HCT116 (cell line): ENCODE data around the gene SMIM10L1. TPM values are rescaled to one million over a fixed set of nuclear protein-coding genes. Genes with fewer than 3 reads are reported as not detected.

Source experiments
- ATAC-seq: fragments of 200-7000 bp; cut with Tn5 transposase; 2 replicates; pipeline ENCODE4 v1.9.1; 2020; ENCODE audit warnings: mild to moderate bottlenecking, moderate library complexity
- BruUV-seq: library from RNA; stranded (reverse); fragments of 400-500 nt; replicated peaks from 2 replicates; lab custom pipeline; 2021; lab: Mats Ljungman, UMichigan
- CTCF ChIA-PET: fragments of 300-600 bp; sonication (Branson Sonifier 250); formaldehyde crosslinking; loops from one replicate; lab custom pipeline; 2021; ENCODE audit warnings: antibody characterized with exemption; lab: Charles Lee
- POLR2A ChIA-PET: fragments of 300-600, 350-600 bp; sonication (Branson Sonifier 250); formaldehyde crosslinking; loops from one replicate; lab custom pipeline; 2021; ENCODE audit warnings: antibody characterized with exemption; lab: Charles Lee
- RAD21 ChIA-PET, 2 experiments: fragments of 300-600 bp; sonication (Branson Sonifier 250); formaldehyde crosslinking; loops; one replicate each; lab custom pipeline; 2023; ENCODE audit warnings: low total read pairs in 2 of 2; ENCODE audit not compliant: uncharacterized antibody in 2 of 2, unreplicated experiment in 2 of 2, low non-redundant PET in 1 of 2; lab: Charles Lee
- DNase-seq: peaks from one replicate; pipeline ENCODE4 v3.0.0-alpha.2; 2010; ENCODE audit warnings: low read depth, low spot score
- H2AFZ ChIP-seq: fragments of 200-600 bp; shearing (Covaris generic), sonication (generic); 2 replicates; pipeline ENCODE4 v1.6.1; 2017; ENCODE audit warnings: low read depth, mixed run types, mixed read lengths, antibody characterized with exemption, low read length; ENCODE audit not compliant: poor library complexity, severe bottlenecking
- H3K27ac ChIP-seq: 2 replicates; pipeline ENCODE4 v1.5.1; 2012; ENCODE audit warnings: low read depth, low read length
- H3K27me3 ChIP-seq: fragments of 200-600 bp; sonication (generic); 2 replicates; pipeline ENCODE4 v1.6.1; 2016; ENCODE audit warnings: mixed run types, low read length, mixed read lengths; ENCODE audit not compliant: insufficient read depth
- H3K36me3 ChIP-seq, 2 experiments: fragments of 200-500 bp in 1 of 2; fragments of 200-600 bp in 1 of 2; sonication (Bioruptor generic) in 1 of 2; sonication (generic) in 1 of 2; 2 replicates each; pipeline versions ENCODE4 v1.5.1 to v1.6.1; 2014 to 2016; ENCODE audit warnings: low read length in 2 of 2, inconsistent platforms in 1 of 2, mixed read lengths in 1 of 2, mixed run types in 1 of 2; ENCODE audit not compliant: insufficient read depth in 2 of 2, control insufficient read depth in 1 of 2
- H3K4me1 ChIP-seq, 2 experiments: fragments of 200-600 bp in 1 of 2; sonication (generic) in 1 of 2; 2 replicates each; pipeline versions ENCODE4 v1.5.1 to v1.6.1; 2012 to 2017; ENCODE audit warnings: low read length in 2 of 2, inconsistent platforms in 1 of 2, mild to moderate bottlenecking in 1 of 2, mixed read lengths in 1 of 2, mixed run types in 1 of 2, moderate library complexity in 1 of 2; ENCODE audit not compliant: insufficient read depth in 2 of 2, control insufficient read depth in 1 of 2
- H3K4me2 ChIP-seq: fragments of 200-600 bp; sonication (generic); 2 replicates; pipeline ENCODE4 v1.6.1; 2017; ENCODE audit warnings: mixed run types, low read length, mixed read lengths
- H3K4me3 ChIP-seq, 2 experiments: fragments of 200-600 bp in 1 of 2; sonication (generic) in 1 of 2; replicated peaks in 1 of 2; 2 replicates each; pipeline ENCODE4 v1.5.1; 2011 to 2016; ENCODE audit warnings: low read length in 2 of 2, control low read depth in 1 of 2, low read depth in 1 of 2, mild to moderate bottlenecking in 1 of 2, mixed read lengths in 1 of 2, mixed run types in 1 of 2
- H3K79me2 ChIP-seq: fragments of 200-600 bp; sonication (generic); 2 replicates; pipeline ENCODE4 v1.6.1; 2017; ENCODE audit warnings: mild to moderate bottlenecking, mixed run types, low read length, moderate library complexity, mixed read lengths; ENCODE audit not compliant: insufficient read depth
- H3K9ac ChIP-seq: fragments of 200-600 bp; sonication (generic); 2 replicates; pipeline ENCODE4 v1.6.1; 2016; ENCODE audit warnings: low read length, mixed read lengths
- H3K9me2 ChIP-seq: fragments of 200-600 bp; sonication (generic), shearing (Covaris generic); 2 replicates; pipeline ENCODE4 v1.6.1; 2017; ENCODE audit warnings: mixed run types, mild to moderate bottlenecking, moderate library complexity; ENCODE audit not compliant: insufficient read depth
- H3K9me3 ChIP-seq, 2 experiments: fragments of 200-500 bp in 1 of 2; fragments of 200-600 bp in 1 of 2; sonication (Bioruptor generic) in 1 of 2; sonication (generic) in 1 of 2; 2 replicates each; pipeline ENCODE4 v1.6.1; 2014 to 2017; ENCODE audit warnings: low read length in 2 of 2, mixed read lengths in 2 of 2, inconsistent platforms in 1 of 2, low read depth in 1 of 2, mild to moderate bottlenecking in 1 of 2, mixed run types in 1 of 2, moderate library complexity in 1 of 2; ENCODE audit not compliant: control insufficient read depth in 1 of 2, insufficient read depth in 1 of 2
- H4K20me1 ChIP-seq: fragments of 200-600 bp; sonication (generic), shearing (Covaris generic); 2 replicates; pipeline ENCODE4 v1.6.1; 2017; ENCODE audit warnings: mixed run types, mild to moderate bottlenecking, moderate library complexity; ENCODE audit not compliant: insufficient read depth
- CEBPB ChIP-seq: IDR thresholded peaks from 2 replicates; pipeline ENCODE4 v1.6.1; 2012; ENCODE audit warnings: low read depth
- EGR1 ChIP-seq: IDR thresholded peaks from 2 replicates; pipeline ENCODE4 v1.6.1; 2012; ENCODE audit warnings: low read depth
- ELF1 ChIP-seq: IDR thresholded peaks from 2 replicates; pipeline ENCODE4 v1.6.1; 2012; ENCODE audit warnings: low read depth, borderline replicate concordance
- FOSL1 ChIP-seq: IDR thresholded peaks from 2 replicates; pipeline ENCODE4 v1.6.1; 2012; ENCODE audit warnings: low read depth
- POLR2A ChIP-seq: IDR thresholded peaks from 2 replicates; pipeline ENCODE4 v1.7.0; 2011; ENCODE audit warnings: borderline replicate concordance; ENCODE audit not compliant: insufficient read depth, insufficient read length; ENCODE audit errors: extremely low read depth
- POLR2AphosphoS5 ChIP-seq: IDR thresholded peaks from 2 replicates; pipeline ENCODE4 v1.6.1; 2011; ENCODE audit warnings: mild to moderate bottlenecking, low read depth, low read length, moderate library complexity
- TCF7L2 ChIP-seq: IDR thresholded peaks from 2 replicates; pipeline ENCODE4 v1.7.0; 2011; ENCODE audit warnings: borderline replicate concordance, inconsistent platforms; ENCODE audit not compliant: insufficient read depth, insufficient read length; ENCODE audit errors: extremely low read depth
- YY1 ChIP-seq: IDR thresholded peaks from 2 replicates; pipeline ENCODE4 v1.6.1; 2011; ENCODE audit warnings: low read length, low read depth, moderate library complexity, mild to moderate bottlenecking; ENCODE audit not compliant: insufficient replicate concordance; ENCODE audit errors: extremely low read depth
- ZNF274 ChIP-seq: fragments of 200-500 bp; sonication (Bioruptor generic); IDR thresholded peaks from 2 replicates; pipeline ENCODE4 v1.6.1; 2014; ENCODE audit warnings: mild to moderate bottlenecking, low read depth, low read length, inconsistent platforms
- intact Hi-C: fragments of 100-400 bp; cut with micrococcal nuclease; formaldehyde crosslinking; loops from 2 replicates; pipeline ENCODE4 v1.10.0; 2022
- total RNA-seq: library from RNA; stranded (reverse); gene quantifications from one replicate; pipeline ENCODE4 v1.2.1, GENCODE V29; 2021; ENCODE audit not compliant: unreplicated experiment
- TF ChIP-seq, protein P1 (sequence below): IDR thresholded peaks from 2 replicates; pipeline ENCODE4 v1.6.1; 2012
- TF ChIP-seq, protein P2 (sequence below), 3 experiments: fragments of 200-600 bp in 1 of 3; sonication (generic) in 1 of 3; IDR thresholded peaks in 2 of 3; conservative IDR thresholded peaks in 1 of 3; 2 replicates each; pipeline ENCODE4 v1.5.1; 2012 to 2017; ENCODE audit warnings: low read depth in 2 of 3, low read length in 2 of 3, antibody characterized with exemption in 1 of 3, borderline replicate concordance in 1 of 3, control low read depth in 1 of 3, mild to moderate bottlenecking in 1 of 3, mixed read lengths in 1 of 3, mixed run types in 1 of 3, moderate library complexity in 1 of 3; ENCODE audit not compliant: insufficient read depth in 1 of 3
- TF ChIP-seq, protein P3 (sequence below): IDR thresholded peaks from 2 replicates; pipeline ENCODE4 v1.6.1; 2011; ENCODE audit warnings: mild to moderate bottlenecking, low read length, moderate library complexity; ENCODE audit not compliant: insufficient replicate concordance; ENCODE audit errors: extremely low read depth

Gene SMIM10L1
- total RNA-seq, 1 experiment from 2014 or later: 6.4 TPM

DNA sequence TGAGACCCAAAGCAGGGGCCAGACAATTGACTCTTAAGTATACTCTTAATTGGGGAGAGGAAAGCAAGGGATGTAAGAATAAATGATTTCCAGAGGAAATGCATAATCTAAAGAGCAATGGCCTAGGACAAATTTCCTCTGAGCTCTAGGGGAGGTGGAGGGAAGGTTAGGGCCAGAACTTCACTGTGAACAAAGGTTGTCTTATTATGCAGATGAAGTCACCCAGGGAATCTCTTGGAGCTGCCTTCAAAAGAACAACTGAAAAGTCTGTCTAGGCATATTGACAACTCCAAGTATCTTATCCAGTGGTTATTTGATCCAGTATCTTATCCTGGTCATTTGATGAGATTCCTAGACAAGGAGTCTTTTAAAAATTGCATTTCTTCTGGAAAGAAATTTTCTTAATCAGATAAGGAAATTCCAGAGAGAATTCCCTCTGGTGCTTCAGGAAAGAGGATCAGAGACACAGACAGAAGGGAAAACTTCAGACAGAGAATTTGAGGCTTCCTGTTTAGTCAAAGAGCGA lies 16.5 kb upstream of the SMIM10L1 start:
- H3K4me3 ChIP-seq: no peak overlapping the region
- ATAC-seq (no peak), DNase-seq (no peak)
- H3K27me3 ChIP-seq: no peaks in the 10 kb centered on the region
- H3K36me3 ChIP-seq: no peaks in the 10 kb centered on the region; a peak in 2 of 4 replicates
- CTCF ChIA-PET: no interaction called here
- no peak overlapping the region for H3K9ac ChIP-seq
- peaks cover 8% of the 10 kb centered on the region; the same call in 1 of the 2 replicates for H4K20me1 ChIP-seq
- BruUV-seq: no TSS peak
- H3K9me3 ChIP-seq: no peaks in the 10 kb centered on the region; a peak in 1 of 4 replicates
- no peak overlapping the region for H3K4me2 ChIP-seq
- no peak overlapping the region for H2AFZ ChIP-seq
- no peak overlapping the region for H3K27ac ChIP-seq
- H3K4me1 ChIP-seq: no peaks in the 10 kb centered on the region
- peaks cover 84% of the 10 kb centered on the region for H3K79me2 ChIP-seq
- intact Hi-C loops: no loop called here
- TF ChIP-seq TCF7L2: no peak
- TF ChIP-seq, protein P1, sequence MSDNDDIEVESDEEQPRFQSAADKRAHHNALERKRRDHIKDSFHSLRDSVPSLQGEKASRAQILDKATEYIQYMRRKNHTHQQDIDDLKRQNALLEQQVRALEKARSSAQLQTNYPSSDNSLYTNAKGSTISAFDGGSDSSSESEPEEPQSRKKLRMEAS: no peak
- TF ChIP-seq, protein P2, sequence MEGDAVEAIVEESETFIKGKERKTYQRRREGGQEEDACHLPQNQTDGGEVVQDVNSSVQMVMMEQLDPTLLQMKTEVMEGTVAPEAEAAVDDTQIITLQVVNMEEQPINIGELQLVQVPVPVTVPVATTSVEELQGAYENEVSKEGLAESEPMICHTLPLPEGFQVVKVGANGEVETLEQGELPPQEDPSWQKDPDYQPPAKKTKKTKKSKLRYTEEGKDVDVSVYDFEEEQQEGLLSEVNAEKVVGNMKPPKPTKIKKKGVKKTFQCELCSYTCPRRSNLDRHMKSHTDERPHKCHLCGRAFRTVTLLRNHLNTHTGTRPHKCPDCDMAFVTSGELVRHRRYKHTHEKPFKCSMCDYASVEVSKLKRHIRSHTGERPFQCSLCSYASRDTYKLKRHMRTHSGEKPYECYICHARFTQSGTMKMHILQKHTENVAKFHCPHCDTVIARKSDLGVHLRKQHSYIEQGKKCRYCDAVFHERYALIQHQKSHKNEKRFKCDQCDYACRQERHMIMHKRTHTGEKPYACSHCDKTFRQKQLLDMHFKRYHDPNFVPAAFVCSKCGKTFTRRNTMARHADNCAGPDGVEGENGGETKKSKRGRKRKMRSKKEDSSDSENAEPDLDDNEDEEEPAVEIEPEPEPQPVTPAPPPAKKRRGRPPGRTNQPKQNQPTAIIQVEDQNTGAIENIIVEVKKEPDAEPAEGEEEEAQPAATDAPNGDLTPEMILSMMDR (IDR thresholded peaks at IDR 0.05 in 2 of 3, conservative IDR thresholded peaks at IDR 0.05 in 1 of 3; ENCODE audit: borderline replicate concordance in 1 of 3, insufficient read depth in 1 of 3, low read depth in 2 of 3, low read length in 2 of 3): no peak
- no peak for TF ChIP-seq POLR2AphosphoS5
- no peak for TF ChIP-seq FOSL1
- no peak for TF ChIP-seq YY1
- TF ChIP-seq POLR2A: no peak
- TF ChIP-seq ELF1: no peak
- TF ChIP-seq, protein P3, sequence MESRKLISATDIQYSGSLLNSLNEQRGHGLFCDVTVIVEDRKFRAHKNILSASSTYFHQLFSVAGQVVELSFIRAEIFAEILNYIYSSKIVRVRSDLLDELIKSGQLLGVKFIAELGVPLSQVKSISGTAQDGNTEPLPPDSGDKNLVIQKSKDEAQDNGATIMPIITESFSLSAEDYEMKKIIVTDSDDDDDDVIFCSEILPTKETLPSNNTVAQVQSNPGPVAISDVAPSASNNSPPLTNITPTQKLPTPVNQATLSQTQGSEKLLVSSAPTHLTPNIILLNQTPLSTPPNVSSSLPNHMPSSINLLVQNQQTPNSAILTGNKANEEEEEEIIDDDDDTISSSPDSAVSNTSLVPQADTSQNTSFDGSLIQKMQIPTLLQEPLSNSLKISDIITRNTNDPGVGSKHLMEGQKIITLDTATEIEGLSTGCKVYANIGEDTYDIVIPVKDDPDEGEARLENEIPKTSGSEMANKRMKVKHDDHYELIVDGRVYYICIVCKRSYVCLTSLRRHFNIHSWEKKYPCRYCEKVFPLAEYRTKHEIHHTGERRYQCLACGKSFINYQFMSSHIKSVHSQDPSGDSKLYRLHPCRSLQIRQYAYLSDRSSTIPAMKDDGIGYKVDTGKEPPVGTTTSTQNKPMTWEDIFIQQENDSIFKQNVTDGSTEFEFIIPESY: no peak
- no peak for TF ChIP-seq CEBPB
- TF ChIP-seq ZNF274: no peak
- TF ChIP-seq EGR1: no peak
- RAD21 ChIA-PET: no interaction called here
- H3K9me2 ChIP-seq: no peaks in the 10 kb centered on the region
- POLR2A ChIA-PET: no interaction called here
